NCI-H524 (cell line): ENCODE measurements around the gene PNPLA2.

Source experiments
- DNase-seq, 2 experiments: peaks; one replicate each; lab custom pipeline; 2025; lab: John Stamatoyannopoulos, UW

Gene PNPLA2

GRCh38 chr11:831118-831864 is 12.6 kb downstream of the PNPLA2 start:
- peak; percentile 25 to 49 for DNase-seq

GRCh38 chr11:831961-832528 is 13.3 kb downstream of the PNPLA2 start:
- no peak for DNase-seq

- peak in 1 of 2 experiments; percentile 28 for DNase-seq
Measured at GRCh38 chr11:832529-833113, 13.9 kb downstream of the PNPLA2 start, which contains the start of gene CD151. Gene CD151, plus strand, starts transcription at chr11:832952. Its CDS starts 3,118 bp downstream, at chr11:836070.

GRCh38 chr11:833114-833791 is 14.5 kb downstream of the PNPLA2 start:
- no peak for DNase-seq

- DNase-seq: no peak
Measured at GRCh38 chr11:833849-834311, 15.2 kb downstream of the PNPLA2 start.

- DNase-seq: no peak
Measured at GRCh38 chr11:834371-835316, 15.9 kb downstream of the PNPLA2 start.

GRCh38 chr11:836274-836673 is 17.6 kb downstream of the PNPLA2 start:
- no peak for DNase-seq

- DNase-seq: no peak
Measured at GRCh38 chr11:836700-837099, 18.0 kb downstream of the PNPLA2 start.

- no peak for DNase-seq
Measured at GRCh38 chr11:837189-837989, 18.7 kb downstream of the PNPLA2 start.

GRCh38 chr11:837990-838307 is 19.2 kb downstream of the PNPLA2 start:
- no peak for DNase-seq

GRCh38 chr11:838441-839279 is 19.9 kb downstream of the PNPLA2 start:
- DNase-seq: peak; percentile 69 to 88

GRCh38 chr11:839280-839623 is 20.5 kb downstream of the PNPLA2 start:
- no peak for DNase-seq

- DNase-seq: no peak
Measured at GRCh38 chr11:839875-840617, 21.3 kb downstream of the PNPLA2 start.

GRCh38 chr11:841981-842369 is 23.3 kb downstream of the PNPLA2 start:
- DNase-seq: no peak

GRCh38 chr11:842370-843002 is 23.8 kb downstream of the PNPLA2 start, which contains the start of the genes POLR2L and TSPAN4:
Gene POLR2L, minus strand, starts transcription at chr11:842529. Its CDS starts 21 bp downstream, at chr11:842508.
Gene TSPAN4, plus strand, starts transcription at chr11:842852. Its CDS starts 7,453 bp downstream, at chr11:850305.
- DNase-seq: peak; percentile 46 to 75

- DNase-seq: no peak
Measured at GRCh38 chr11:843086-843734, 24.5 kb downstream of the PNPLA2 start.

- no peak for DNase-seq
Measured at GRCh38 chr11:843818-844692, 25.3 kb downstream of the PNPLA2 start.
